Esophagus mucosa (tissue), 1 donor: ENCODE results near the gene TMEM255B. TPM values are rescaled to one million over a fixed set of nuclear protein-coding genes. Genes with fewer than 3 reads are reported as not detected.
"Not testable (repeated sequence)": the region's sequence is repeated elsewhere in the genome, so short reads cannot be mapped to it uniquely, and the experiment has no call there.

Experiments
- ATAC-seq: fragments of 200-7000 bp; cut with Tn5 transposase; one replicate; pipeline ENCODE4 v1.9.1; 2020
- total RNA-seq: library from RNA; stranded (reverse); gene quantifications from one replicate; pipeline ENCODE4 v1.2.4, GENCODE V29; 2023
- donor health status: DM: yes; HTN: yes; CAD: no.

Gene TMEM255B
- total RNA-seq, 1 donor from 2014 or later = 1.8 TPM

- ATAC-seq = no peak
Observed at GRCh38 chr13:113789167-113789566, 30.1 kb downstream of the TMEM255B start.

DNA sequence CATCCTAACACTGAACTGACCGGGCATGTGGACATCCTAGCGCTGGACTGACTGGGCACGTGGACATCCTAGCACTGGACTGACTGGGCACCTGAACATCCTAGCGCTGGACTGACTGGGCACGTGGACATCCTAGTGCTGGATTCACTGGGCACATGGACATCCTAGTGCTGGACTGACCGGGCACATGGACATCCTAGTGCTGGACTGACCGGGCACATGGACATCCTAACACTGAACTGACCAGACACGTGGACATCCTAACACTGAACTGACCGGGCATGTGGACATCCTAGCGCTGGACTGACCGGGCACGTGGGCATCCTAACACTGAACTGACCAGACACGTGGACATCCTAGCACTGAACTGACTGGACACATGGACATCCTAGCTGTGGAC, 30.9 kb downstream of the TMEM255B start:
- not testable (repeated sequence) for ATAC-seq

DNA sequence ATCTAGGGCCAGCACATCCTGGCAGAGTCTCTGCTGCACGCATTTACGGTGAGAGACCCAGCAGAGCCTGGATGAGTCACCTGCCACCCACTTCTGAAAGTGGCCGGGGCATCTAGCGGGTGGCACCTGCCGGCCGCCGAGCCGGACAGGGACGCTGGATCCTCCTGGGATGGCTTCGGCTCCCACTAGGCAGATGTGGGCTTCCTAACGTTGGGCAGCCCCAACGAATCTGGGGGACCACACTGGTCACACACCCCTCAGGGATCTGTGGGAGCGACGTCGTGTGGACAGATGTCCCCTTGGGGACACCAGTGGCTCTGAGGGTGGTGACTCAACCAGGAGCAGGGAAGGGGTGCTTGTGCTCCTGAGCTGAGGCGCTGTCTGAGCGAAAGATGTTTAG, 32.2 kb downstream of the TMEM255B start:
- no peak for ATAC-seq

- ATAC-seq = no peak
Observed at GRCh38 chr13:113791761-113792160, 32.7 kb downstream of the TMEM255B start.

DNA sequence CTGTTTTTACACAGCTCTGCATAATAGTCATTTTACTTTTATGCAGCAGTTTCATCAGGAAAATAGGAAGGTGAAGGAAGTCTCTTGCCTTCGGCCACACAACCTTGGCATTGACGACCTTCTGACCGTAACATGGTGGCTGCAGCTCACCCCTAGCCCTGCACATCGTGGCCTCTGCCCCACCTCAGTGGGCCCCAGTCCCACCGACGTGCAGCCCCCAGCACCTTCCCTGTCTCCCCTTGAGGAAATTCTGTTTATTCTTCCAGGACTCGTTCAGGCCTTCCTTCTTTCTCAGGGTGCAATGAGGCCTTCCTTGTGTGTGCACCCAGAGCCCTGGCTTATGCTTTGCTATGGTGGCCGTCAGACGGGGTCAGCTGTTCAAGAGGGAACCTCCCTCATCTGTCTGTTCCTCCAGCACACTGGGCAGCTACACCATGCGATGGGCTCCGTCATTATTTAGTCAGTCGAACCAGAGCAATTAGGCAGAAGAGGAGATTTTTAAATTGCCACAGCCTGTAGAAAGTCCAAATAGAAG, 33.3 kb downstream of the TMEM255B start:
- no peak for ATAC-seq

DNA sequence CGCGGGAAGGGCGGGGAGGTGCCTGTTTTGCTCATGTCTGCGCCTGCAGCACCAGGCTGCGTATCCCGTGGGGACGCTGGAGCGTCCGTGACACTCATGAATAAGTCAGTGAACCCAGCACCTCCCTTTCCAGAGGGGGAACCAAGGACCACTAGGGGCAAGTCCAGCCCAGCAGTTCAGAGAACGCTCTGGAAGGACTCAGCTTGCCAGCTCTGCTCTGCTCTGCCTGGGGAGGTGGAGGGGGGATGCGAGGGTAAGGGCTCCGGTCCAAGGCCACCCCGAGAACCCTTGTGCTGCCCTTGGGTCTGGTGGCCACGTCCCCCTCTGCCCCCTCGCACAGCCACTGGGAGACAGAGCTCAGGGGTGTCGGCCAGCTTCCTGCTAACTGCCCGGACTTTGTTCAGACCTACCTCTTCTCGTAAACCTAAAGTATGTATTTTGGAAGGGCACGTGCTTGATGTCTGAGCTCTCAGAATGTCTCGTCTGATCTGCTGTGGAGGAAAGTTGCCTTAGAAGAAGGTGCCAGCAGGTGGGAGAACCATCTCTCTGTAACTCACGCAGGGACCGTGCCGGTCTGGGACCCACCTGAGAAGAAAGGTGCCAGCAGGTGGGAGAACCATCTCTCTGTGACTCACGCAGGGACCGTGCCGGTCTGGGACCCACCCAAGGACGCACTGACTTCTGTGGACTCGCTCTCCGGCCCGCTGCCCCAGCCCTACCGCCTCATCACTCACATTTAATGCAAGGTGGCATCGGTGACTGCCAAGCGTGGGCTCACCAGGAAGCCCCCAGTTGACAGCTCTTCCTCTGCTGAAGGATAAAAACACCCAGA, 34.1 kb downstream of the TMEM255B start:
- no peak for ATAC-seq

- ATAC-seq = no peak
Observed at GRCh38 chr13:113793718-113794085, 34.7 kb downstream of the TMEM255B start.

DNA sequence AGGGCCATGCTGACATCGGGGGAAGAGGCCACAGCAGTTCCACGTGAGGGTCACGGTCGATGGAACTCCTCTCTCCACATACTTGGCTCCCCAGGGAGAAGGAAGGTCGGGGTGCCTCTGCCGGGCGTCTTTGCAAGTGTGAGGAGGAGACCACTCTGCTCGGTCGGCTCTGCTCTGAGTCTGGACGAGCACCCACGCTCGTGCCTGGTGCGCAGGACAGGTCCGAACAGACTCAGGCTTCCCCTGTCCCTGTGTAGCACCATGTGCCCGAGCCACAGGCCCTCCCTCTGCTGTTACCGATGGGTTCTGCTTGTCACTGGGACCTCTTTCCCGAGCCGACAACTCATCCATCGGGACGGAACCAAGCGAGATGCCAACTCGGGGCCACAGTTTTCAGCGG, 35.1 kb downstream of the TMEM255B start:
- ATAC-seq = peak; percentile 9

- peak; percentile 52 for ATAC-seq
Observed at GRCh38 chr13:113794764-113795173, 35.7 kb downstream of the TMEM255B start.

DNA sequence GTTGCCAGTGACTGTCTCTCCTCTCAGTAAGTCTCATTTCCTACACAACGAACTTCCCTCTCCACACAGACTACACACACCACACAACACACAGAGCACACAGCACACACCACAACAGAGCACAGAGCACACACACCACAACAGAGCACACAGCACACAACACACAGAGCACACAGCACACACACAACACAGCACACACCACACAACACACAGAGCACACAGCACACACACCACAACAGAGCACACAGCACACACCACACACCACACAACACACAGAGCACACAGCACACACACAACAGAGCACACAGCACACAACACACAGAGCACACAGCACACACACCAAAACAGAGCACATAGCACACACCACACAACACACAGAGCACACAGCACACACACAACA, 36.3 kb downstream of the TMEM255B start:
- ATAC-seq = not testable (repeated sequence)

DNA sequence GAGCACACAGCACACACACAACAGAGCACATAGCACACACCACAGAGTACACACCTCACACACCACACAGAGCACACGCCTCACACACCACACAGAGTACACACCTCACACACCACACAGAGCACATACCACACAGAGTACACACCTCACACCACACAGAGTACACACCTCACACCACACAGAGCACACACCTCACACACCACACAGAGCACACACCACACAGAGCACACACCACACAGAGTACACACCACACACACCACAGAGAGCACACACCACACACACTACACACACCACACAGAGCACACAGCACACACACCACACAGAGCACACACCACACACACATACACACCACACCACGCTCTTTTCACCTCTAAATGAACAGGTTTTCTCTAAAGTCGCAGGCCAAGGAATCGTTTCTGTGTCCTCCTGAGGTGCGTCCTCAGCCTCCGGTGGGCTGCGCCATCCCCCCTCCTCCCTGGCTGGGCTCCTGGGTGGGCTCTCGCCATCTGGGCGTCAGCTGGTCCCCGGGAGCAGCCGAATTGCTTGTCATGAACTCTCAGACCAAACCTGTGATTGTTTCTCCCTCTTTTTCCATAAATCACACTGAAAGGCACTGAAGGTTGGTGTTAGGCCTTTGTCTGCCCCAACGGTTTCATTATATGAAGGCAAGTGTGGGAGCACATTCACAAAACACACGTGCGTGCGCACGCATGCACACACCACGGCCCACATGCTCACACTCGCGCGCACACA, 37.4 kb downstream of the TMEM255B start:
- no peak for ATAC-seq

GRCh38 chr13:113796964-113797676, 38.1 kb downstream of the TMEM255B start:
- ATAC-seq = no peak

DNA sequence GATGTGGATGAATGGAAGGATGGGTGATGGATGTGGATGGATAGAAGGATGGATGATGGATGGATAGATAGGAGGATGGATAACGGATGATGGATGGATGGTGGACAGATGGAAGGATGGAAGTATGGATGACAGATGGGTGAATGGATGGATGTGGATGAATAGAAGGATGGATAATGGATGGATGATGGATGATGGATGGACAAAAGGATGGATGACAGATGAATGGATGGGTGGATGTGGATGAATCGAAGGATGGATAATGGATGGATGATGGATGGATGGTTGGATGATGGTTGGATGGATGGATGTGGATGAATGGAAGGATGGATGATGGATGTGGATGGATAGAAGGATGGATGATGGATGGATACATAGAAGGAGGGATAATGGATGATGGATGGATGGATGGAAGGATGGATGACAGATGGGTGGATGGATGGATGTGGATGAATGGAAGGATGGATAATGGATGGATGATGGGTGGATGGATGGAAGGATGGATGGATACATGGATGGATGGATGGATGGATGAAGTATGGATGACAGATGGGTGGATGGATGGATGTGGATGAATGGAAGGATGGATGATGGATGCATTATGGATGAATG, 39.3 kb downstream of the TMEM255B start:
- ATAC-seq = no peak

GRCh38 chr13:113800576-113800926, 41.5 kb downstream of the TMEM255B start:
- no peak for ATAC-seq

DNA sequence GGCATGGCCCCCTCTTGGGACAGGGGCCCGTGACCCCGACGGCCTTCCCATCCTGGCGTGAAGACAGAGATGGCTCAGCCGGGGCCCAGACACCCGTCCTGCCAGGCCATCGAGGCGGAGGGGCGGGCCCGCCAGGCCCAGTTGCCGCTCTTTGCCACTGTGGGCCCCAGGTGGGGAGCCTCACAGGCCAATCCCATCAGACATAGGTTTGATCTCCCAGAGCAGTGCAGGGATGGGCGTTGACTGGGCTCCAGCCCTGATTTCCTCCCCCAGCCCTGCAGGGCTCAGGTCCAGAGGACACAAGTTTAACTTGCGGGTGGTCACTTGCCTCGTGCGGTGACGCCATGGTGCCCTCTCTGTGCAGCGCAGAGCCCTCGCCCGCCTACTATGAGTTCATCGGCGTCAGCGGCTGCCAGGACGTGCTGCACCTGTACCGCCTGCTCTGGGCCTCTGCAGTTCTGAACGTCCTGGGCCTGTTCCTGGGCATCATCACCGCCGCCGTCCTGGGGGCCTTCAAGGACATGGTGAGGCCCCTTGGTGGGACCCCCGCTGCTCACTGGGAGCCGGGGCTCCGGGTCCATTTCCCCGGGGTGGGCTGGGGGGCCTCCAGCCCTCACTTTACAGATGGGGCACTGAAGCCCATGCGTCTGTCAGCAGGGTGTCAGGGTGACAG, 42.4 kb downstream of the TMEM255B start:
- ATAC-seq = peak; percentile 27

DNA sequence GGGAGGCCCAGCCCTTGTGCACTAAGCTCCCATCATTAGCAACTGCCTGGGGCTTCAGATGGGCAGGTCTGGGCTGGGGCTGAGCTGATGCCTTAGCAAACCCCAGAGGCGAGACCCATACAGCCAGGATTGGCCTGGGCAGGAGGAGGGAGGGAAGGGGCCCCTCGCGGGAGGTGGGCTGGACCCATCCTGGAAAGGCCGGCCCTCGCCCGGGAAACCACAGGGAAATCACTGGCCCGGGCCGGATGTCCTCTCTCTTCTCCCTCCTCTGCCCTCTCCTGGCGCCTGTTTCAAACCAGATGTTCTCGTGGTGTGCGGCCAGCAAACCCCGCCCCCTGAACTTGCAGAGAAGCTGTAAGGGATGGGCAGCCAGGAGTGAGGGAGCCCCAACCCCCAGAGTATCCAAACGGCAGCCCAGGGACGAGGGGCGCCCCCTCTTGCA, 43.1 kb downstream of the TMEM255B start:
- ATAC-seq = peak; percentile 31

DNA sequence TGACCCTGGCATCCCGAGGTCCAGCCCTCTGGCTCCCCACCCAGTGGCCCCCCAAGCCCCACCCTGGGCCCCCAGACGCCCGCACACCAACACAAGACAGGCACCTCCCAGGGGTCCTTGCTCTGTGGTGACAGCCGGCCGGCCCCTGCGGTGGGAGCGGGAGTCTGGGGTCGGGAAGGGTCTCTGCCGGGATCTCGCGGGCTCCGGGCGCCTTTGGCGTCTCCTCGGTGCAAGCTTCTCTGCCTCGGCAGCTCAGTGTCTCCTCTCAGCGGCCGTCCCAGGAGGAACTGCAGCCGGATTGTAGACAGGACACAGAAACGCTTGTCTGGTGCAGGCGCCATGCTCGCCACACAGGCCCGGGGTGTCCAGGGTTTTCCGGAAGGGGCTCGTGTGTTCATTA, 43.7 kb downstream of the TMEM255B start:
- no peak for ATAC-seq

DNA sequence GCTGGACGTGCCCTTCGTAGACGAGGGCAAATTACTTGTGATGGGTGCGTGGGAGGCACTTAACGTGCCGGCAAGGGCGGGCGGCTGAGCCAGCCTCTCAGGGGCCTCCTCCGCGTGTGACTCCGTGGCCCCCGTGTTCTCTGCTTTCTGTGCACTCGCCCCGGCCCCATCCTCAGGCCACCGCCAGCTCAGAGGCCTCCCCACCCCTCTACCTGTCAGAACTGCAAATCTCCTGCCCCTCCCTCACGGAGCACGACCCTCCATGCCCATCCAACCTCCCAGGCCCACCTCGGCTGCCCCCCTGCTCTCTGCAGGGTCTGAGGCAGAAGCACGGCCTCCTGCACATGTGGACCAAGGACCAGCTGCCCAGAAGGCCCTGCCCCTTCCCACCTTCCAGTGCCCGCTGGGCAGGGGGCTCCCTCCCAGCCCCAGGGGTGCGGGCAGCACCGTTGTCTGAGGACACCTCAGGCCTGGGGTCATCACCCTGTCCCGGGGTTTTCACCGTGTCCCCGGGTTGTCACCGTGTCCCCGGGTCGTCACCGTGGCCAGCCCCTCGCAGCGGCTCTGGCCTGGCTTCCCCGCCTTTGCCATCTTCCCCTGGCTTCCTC, 44.5 kb downstream of the TMEM255B start:
- ATAC-seq = no peak

DNA sequence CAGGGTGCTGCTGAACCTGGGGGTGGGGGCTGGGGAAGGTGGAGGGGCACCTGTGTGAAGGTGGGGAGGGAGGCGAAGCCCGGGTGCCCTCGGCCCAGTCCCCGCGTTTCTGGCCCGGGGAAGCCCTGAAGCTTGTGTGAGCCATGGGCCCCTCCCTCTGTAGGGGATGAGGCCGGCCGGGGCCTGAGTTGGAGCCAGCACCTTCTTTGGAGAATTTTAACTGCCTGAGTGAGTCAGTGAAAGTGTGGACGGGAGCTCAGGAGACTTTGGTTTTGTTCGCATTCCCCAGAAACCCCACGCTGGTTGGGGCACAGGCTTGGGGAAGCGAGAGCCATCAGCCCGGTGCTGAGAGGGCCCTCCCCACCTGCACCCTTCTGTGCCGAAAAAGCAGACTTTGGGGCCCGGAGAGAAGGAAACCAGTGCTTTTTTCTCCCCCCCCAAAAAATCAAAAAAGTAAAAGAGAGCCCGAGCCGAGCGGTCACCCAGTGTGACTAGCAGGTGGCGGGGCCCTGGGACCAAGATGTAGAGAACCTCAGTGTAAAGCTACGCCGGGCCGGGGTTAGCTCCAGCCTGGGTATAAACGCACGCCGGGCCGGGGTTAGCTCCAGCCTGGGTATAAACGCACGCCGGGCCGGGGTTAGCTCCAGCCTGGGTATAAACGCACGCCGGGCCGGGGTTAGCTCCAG, 45.1 kb downstream of the TMEM255B start:
- ATAC-seq = no peak

GRCh38 chr13:113804703-113805430, 45.8 kb downstream of the TMEM255B start:
- no peak for ATAC-seq
